H1 (cell line): ENCODE measurements around the gene RNU7-1. TPM values are rescaled to one million over a fixed set of nuclear protein-coding genes. Genes with fewer than 3 reads are reported as not detected.

ENCODE experiments used
- PHF8 ChIP-seq: fragments of 200-600 bp; sonication (generic); conservative IDR thresholded peaks from 2 replicates; pipeline ENCODE4 v1.7.1; 2012; ENCODE audit warnings: low read depth, mild to moderate bottlenecking, inconsistent platforms, low read length, moderate library complexity
- polyA plus RNA-seq, 7 experiments: library from polyadenylated mRNA; depleted of rRNA in 3 of 7; stranded (reverse) in 5 of 7; unstranded in 2 of 7; fragments of >200 nt in 5 of 7; fragments of 200-250 nt in 2 of 7; gene quantifications; 1 replicate in 5 of 7; 2 replicates in 1 of 7; 4 replicates in 1 of 7; pipeline versions ENCODE4 v1.2.1 to v1.2.3, GENCODE V29; 2011 to 2013; ENCODE audit warnings: missing spikeins in 2 of 7, mixed read lengths in 2 of 7
- total RNA-seq: library from RNA; stranded (reverse); fragmentation: NEBNext Ultra II Directional; extraction: Animal tissue kit (Norgen Biotek cat#: 25700); gene quantifications from 2 replicates; pipeline ENCODE4 v1.2.1, GENCODE V29; 2021
- TF ChIP-seq, protein P1 (sequence below): IDR thresholded peaks from 2 replicates; pipeline ENCODE4 v1.6.1; 2012; ENCODE audit warnings: low read length, inconsistent platforms

Gene RNU7-1
- total and polyA plus RNA-seq, 2 of the 8 experiments (the other 6 are each of a cell fraction or from before 2014, with no cell fraction given) = not detected

DNA sequence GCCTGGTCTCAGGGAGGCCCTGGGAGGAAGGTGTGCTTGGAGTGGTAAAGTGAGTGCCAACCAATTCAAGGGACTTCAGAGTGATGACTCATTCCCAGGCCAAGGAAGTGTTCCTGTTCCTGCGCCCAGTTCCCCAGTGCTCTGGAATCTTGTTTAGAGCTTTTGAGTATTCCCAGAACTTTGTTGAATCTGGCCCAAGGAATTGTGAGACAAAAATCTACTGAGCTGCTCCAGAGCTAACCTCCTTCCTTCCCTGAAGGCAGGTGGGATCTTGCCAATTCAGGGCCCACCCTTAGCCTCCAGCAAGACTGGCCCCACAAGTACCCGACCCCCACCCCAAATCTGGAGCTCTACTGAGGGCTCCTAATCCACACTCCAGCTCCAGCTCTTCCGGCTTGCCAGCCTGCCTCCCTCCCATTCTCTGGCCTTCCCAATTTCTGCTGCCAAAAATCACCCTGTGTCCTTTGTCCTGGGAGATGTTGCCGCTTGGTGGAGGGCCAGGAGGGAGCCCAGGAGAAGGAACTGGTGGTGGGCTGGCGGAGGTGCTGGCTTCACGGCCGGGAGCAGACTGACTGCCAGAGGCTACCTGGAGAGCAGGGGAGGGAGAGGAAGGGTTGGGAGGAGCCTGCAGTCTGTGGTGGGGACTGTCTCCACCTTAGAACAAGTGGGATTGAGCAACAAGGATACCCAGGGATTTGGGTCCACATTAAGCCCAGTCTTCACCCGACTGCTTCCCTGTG, 17.9 kb upstream of the RNU7-1 start (continued):
- TF ChIP-seq, protein P1, sequence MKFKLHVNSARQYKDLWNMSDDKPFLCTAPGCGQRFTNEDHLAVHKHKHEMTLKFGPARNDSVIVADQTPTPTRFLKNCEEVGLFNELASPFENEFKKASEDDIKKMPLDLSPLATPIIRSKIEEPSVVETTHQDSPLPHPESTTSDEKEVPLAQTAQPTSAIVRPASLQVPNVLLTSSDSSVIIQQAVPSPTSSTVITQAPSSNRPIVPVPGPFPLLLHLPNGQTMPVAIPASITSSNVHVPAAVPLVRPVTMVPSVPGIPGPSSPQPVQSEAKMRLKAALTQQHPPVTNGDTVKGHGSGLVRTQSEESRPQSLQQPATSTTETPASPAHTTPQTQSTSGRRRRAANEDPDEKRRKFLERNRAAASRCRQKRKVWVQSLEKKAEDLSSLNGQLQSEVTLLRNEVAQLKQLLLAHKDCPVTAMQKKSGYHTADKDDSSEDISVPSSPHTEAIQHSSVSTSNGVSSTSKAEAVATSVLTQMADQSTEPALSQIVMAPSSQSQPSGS = no peak
- TF ChIP-seq PHF8 = no peak
